Right cardiac atrium (tissue), 5 donors: ENCODE measurements around the gene GALNT9. TPM values are rescaled to one million over a fixed set of nuclear protein-coding genes. Genes with fewer than 3 reads are reported as not detected.

ENCODE experiments used
- ATAC-seq, 2 donors: fragments of 200-7000 bp; cut with Tn5 transposase; one replicate each; pipeline versions ENCODE4 v1.8.0 to v1.9.1; 2020; ENCODE audit warnings: moderate library complexity in 2 of 2, mild to moderate bottlenecking in 1 of 2
- DNase-seq, 3 donors: peaks; one replicate each; pipeline ENCODE4 v3.0.0-alpha.2; 2020
- H3K27ac ChIP-seq: one replicate; pipeline ENCODE4 v1.5.1; 2013; ENCODE audit warnings: mild to moderate bottlenecking, low read length, control low read depth, moderate library complexity
- H3K27me3 ChIP-seq: one replicate; pipeline ENCODE4 v1.6.1; 2013; ENCODE audit not compliant: control insufficient read depth, insufficient read depth
- H3K4me1 ChIP-seq: one replicate; pipeline ENCODE4 v1.6.1; 2013; ENCODE audit warnings: low read length; ENCODE audit not compliant: control insufficient read depth, insufficient read depth
- H3K4me3 ChIP-seq: one replicate; pipeline ENCODE4 v1.5.1; 2013; ENCODE audit warnings: low read length, control low read depth
- H3K9me3 ChIP-seq: one replicate; pipeline ENCODE4 v1.6.1; 2013; ENCODE audit warnings: low read length; ENCODE audit not compliant: control insufficient read depth
- WGBS: extraction: QIAGEN DNeasy Blood & Tissue Kit; methylation state at CpG from one replicate; pipeline ENCODE4 v1.1.7; 2013; 5-methylcytosine and 5-hydroxymethylcytosine counted together
- intact Hi-C, 4 donors: fragments of 100-400 bp; cut with DNase I; formaldehyde crosslinking; loops; one replicate each; pipeline versions ENCODE4 v1.11.0 to v1.14.0; 2022 to 2023
- polyA plus RNA-seq: library from polyadenylated mRNA; stranded (reverse); fragments of 200-250 nt; gene quantifications from one replicate; pipeline ENCODE4 v1.2.3, GENCODE V29; 2013
- total RNA-seq, 4 donors: library from RNA; stranded (reverse); fragmentation: NEBNext Ultra II Directional; extraction: Animal tissue kit (Norgen Biotek cat#: 25700); gene quantifications; one replicate each; pipeline ENCODE4 v1.2.1, GENCODE V29; 2021
- donor health status: healthy with polysubstance abuse.
- donor health status: DM: no; HTN: yes; CAD: no.
- donor health status: DM: no; HTN: no; CAD: no.
- donor health status: DM: no; HTN: yes; CAD: no; lungs with severe emphysema.
- donor health status: DM: yes; HTN: yes; CAD: no.

Gene GALNT9
- total and polyA plus RNA-seq, 5 donors: 0.05 to 0.21 (median 0.14) TPM; not detected in 2

- H3K27me3 ChIP-seq: no peaks in the 10 kb centered on the region
- no peak overlapping the region for H3K4me3 ChIP-seq
- DNase-seq (peak in 2 of 3 donors; percentile 27 to 43), ATAC-seq (no peak)
- intact Hi-C loops: no loop called here
- 63% methylated on average over 16 of the region's 16 CpGs for WGBS
- no peaks in the 10 kb centered on the region for H3K9me3 ChIP-seq
- H3K27ac ChIP-seq: no peak overlapping the region
- no peaks in the 10 kb centered on the region for H3K4me1 ChIP-seq
These were observed 143.7 kb downstream of the GALNT9 start for GRCh38 chr12:132185705-132186104.

- H3K9me3 ChIP-seq: no peaks in the 10 kb centered on the region
- H3K4me3 ChIP-seq: no peak overlapping the region
- intact Hi-C loops: no loop called here
- no peaks in the 10 kb centered on the region for H3K4me1 ChIP-seq
- ATAC-seq (no peak), DNase-seq (no peak)
- WGBS: 80% methylated on average over 10 of the region's 10 CpGs
- no peaks in the 10 kb centered on the region for H3K27me3 ChIP-seq
- H3K27ac ChIP-seq: no peak overlapping the region
These were observed 146.6 kb downstream of the GALNT9 start for GRCh38 chr12:132182711-132183365.

- Histone ChIP-seq H3K27ac (no peak overlapping the region), H3K27me3 (no peaks in the 10 kb centered on the region), H3K4me3 (no peak overlapping the region), H3K4me1 (no peaks in the 10 kb centered on the region), H3K9me3 (no peaks in the 10 kb centered on the region)
- intact Hi-C loops: no loop called here
- peak in 1 of 3 donors; percentile 11 for DNase-seq
- 93% methylated on average over 21 of the region's 21 CpGs for WGBS
- no peak for ATAC-seq
These were observed 147.1 kb downstream of the GALNT9 start for GRCh38 chr12:132182206-132182710.

GRCh38 chr12:132181570-132182200, 147.7 kb downstream of the GALNT9 start:
- H3K27ac ChIP-seq: no peak overlapping the region
- peak; percentile 5 to 47 (median 27) for DNase-seq
- H3K9me3 ChIP-seq: no peaks in the 10 kb centered on the region
- ATAC-seq: no peak
- no peaks in the 10 kb centered on the region for H3K4me1 ChIP-seq
- H3K4me3 ChIP-seq: no peak overlapping the region
- intact Hi-C loops: no loop called here
- WGBS: 87% methylated on average over 33 of the region's 33 CpGs
- no peaks in the 10 kb centered on the region for H3K27me3 ChIP-seq

- intact Hi-C loops: no loop called here
- no peaks in the 10 kb centered on the region for H3K27me3 ChIP-seq
These were observed 148.5 kb downstream of the GALNT9 start for GRCh38 chr12:132180648-132181546.

GRCh38 chr12:132179431-132180362, 149.7 kb downstream of the GALNT9 start:
- ATAC-seq (no peak), DNase-seq (peak in 2 of 3 donors; percentile 8 to 30)
- Histone ChIP-seq H3K27me3 (no peaks in the 10 kb centered on the region), H3K27ac (no peak overlapping the region), H3K9me3 (no peaks in the 10 kb centered on the region), H3K4me3 (no peak overlapping the region), H3K4me1 (no peaks in the 10 kb centered on the region)
- WGBS: 80% methylated on average over 19 of the region's 19 CpGs
- intact Hi-C loops: no loop called here

More at GRCh38 chr12:132180648-132181546, 148.5 kb downstream of the GALNT9 start:
- Histone ChIP-seq H3K4me1 (no peaks in the 10 kb centered on the region), H3K27ac (no peak overlapping the region), H3K4me3 (no peak overlapping the region), H3K9me3 (no peaks in the 10 kb centered on the region)
- DNase-seq: peak in 2 of 3 donors; percentile 1 to 36
- peak in 1 of 2 donors; percentile 10 for ATAC-seq
- WGBS: 87% methylated on average over 30 of the region's 30 CpGs

- Histone ChIP-seq H3K9me3 (no peaks in the 10 kb centered on the region), H3K27ac (no peak overlapping the region), H3K4me3 (no peak overlapping the region), H3K4me1 (no peaks in the 10 kb centered on the region), H3K27me3 (no peaks in the 10 kb centered on the region)
- DNase-seq: peak in 2 of 3 donors; percentile 3 to 28
- intact Hi-C loops: no loop called here
- no peak for ATAC-seq
- 64% methylated on average over 39 of the region's 39 CpGs for WGBS
These were observed 150.5 kb downstream of the GALNT9 start for GRCh38 chr12:132178801-132179401.

- intact Hi-C loops: no loop called here
- Histone ChIP-seq H3K27ac (no peak overlapping the region), H3K27me3 (no peaks in the 10 kb centered on the region), H3K4me1 (no peaks in the 10 kb centered on the region), H3K9me3 (no peaks in the 10 kb centered on the region), H3K4me3 (no peak overlapping the region)
- 27% methylated on average over 8 of the region's 8 CpGs for WGBS
- ATAC-seq (no peak), DNase-seq (peak in 2 of 3 donors; percentile 0 to 26)
These were observed 151.1 kb downstream of the GALNT9 start for GRCh38 chr12:132178316-132178715.

- Histone ChIP-seq H3K4me1 (no peaks in the 10 kb centered on the region), H3K4me3 (no peak overlapping the region), H3K27me3 (no peaks in the 10 kb centered on the region), H3K27ac (no peak overlapping the region), H3K9me3 (no peaks in the 10 kb centered on the region)
- DNase-seq (peak in 2 of 3 donors; percentile 4 to 18), ATAC-seq (no peak)
- WGBS: 75% methylated on average over 25 of the region's 25 CpGs
- intact Hi-C loops: no loop called here
These were observed 152.4 kb downstream of the GALNT9 start for GRCh38 chr12:132176920-132177551.
